Measurements from ENCODE around the gene CHD6.

Gene CHD6

DNA sequence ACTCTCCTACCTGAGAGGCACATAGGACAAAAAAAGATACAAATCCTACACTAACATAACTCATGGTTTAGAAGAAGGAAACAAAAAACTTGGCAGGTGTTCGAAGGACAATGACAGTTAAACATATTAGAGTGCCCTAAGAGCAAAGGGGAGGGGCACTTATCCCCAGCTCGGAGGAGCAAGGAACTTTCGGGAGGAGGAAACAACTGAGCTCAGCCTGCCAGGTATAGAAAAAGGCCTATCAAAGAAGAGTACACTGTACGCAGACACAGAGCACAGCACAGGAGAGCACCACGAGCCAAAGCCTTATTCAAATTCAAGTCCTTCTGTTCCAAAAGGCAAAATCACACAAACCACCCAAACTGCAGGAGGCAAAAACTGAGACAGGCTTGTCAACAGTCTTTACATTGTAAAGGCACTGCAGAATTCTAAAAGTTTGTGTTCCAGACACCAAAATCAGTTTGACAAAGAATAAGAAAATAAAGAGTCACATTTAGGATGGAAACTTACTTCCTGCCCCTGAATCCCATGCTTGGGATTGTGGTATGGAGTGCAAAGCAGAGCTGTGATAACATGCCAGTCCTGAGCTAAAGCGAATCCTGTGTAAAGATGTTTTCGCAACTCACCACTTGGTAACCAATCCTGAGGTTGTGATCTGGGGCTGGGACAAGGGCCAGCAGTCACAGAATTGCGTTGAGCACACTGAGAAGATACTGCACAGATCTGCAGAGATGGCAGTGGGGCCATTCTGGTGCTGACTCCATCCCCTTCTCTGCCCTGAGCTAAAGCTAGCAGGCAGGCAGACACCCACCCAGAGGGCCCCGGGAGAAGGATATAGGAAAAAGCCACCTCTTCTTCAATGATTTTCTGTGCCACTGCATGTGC lies 108.6 kb downstream of the CHD6 start:
- TF ChIP-seq, protein P1, sequence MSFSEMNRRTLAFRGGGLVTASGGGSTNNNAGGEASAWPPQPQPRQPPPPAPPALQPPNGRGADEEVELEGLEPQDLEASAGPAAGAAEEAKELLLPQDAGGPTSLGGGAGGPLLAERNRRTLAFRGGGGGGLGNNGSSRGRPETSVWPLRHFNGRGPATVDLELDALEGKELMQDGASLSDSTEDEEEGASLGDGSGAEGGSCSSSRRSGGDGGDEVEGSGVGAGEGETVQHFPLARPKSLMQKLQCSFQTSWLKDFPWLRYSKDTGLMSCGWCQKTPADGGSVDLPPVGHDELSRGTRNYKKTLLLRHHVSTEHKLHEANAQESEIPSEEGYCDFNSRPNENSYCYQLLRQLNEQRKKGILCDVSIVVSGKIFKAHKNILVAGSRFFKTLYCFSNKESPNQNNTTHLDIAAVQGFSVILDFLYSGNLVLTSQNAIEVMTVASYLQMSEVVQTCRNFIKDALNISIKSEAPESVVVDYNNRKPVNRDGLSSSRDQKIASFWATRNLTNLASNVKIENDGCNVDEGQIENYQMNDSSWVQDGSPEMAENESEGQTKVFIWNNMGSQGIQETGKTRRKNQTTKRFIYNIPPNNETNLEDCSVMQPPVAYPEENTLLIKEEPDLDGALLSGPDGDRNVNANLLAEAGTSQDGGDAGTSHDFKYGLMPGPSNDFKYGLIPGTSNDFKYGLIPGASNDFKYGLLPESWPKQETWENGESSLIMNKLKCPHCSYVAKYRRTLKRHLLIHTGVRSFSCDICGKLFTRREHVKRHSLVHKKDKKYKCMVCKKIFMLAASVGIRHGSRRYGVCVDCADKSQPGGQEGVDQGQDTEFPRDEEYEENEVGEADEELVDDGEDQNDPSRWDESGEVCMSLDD (tag by site-specific recombination; IDR thresholded peaks at IDR 0.05) = no peak
- no peak for TF ChIP-seq ZNF133 (tag by site-specific recombination; IDR thresholded peaks at IDR 0.05)
- TF ChIP-seq ZNF2 (tag by site-specific recombination; IDR thresholded peaks at IDR 0.05) = no peak
- no peak for TF ChIP-seq ZNF404 (tag by site-specific recombination; IDR thresholded peaks at IDR 0.05)
- TF ChIP-seq PRDM1 (tag by site-specific recombination; IDR thresholded peaks at IDR 0.05) = no peak
- no peak for TF ChIP-seq ZNF16 (tag by site-specific recombination; IDR thresholded peaks at IDR 0.05; ENCODE audit: low read depth)
- TF ChIP-seq ZNF600 (tag by site-specific recombination; IDR thresholded peaks at IDR 0.05) = no peak
- no peak for TF ChIP-seq GLIS2 (tag by site-specific recombination; IDR thresholded peaks at IDR 0.05)
- peaks cover 0 to 54% of the 10 kb centered on the region in 2 experiments; a peak in 2 of 3 replicates for H3K36me3 ChIP-seq (ENCODE audit: control insufficient read depth in 2 of 2, insufficient read depth in 1 of 2, low read length in 2 of 2)
- ChIA-PET CTCF (no interaction called here), POLR2A (no interaction called here)
- no peaks in the 10 kb centered on the region; the same call in 1 of the 2 replicates for H3K9me3 ChIP-seq (ENCODE audit: control insufficient read depth, insufficient read depth, low read depth, low read length)
- no peak overlapping the region for H3K4me3 ChIP-seq (ENCODE audit: low read depth, low read length)
- H3K4me1 ChIP-seq (ENCODE audit: control insufficient read depth, insufficient read depth, low read length) = no peaks in the 10 kb centered on the region
- no peak overlapping the region for H3K27ac ChIP-seq (ENCODE audit: extremely low read depth, low read depth, low read length)

DNA sequence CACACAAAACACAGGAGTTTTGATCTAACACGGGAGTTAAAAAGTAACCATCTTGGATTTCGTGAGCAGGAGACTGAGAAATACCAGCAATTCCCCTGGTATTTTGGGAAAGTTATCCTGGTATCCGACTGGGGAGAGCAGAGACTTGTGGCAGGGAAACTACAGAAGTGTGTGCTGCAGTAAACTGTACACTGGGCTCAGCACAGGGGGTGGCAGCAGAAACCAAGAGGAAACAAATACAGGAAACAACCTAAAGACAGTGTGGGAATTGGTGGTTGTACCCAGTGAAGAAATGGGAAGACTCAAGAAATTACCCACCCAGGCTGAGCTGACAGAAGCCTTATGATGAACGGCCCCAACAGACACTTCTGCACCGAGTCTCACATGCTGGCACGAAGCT lies 109.8 kb downstream of the CHD6 start:
- POLR2A ChIA-PET = no interaction called here
- Histone ChIP-seq H3K9me3 (ENCODE audit: control insufficient read depth, insufficient read depth, low read depth, low read length) (no peaks in the 10 kb centered on the region; the same call in 1 of the 2 replicates), H3K4me1 (ENCODE audit: control insufficient read depth, insufficient read depth, low read length) (no peaks in the 10 kb centered on the region), H3K27ac (ENCODE audit: extremely low read depth, low read depth, low read length) (no peak overlapping the region), H3K4me3 (ENCODE audit: low read depth, low read length) (no peak overlapping the region), H3K36me3 (ENCODE audit: control insufficient read depth in 2 of 2, insufficient read depth in 1 of 2, low read length in 2 of 2) (peaks cover 0 to 44% of the 10 kb centered on the region in 2 experiments; a peak in 2 of 3 replicates)
- TF ChIP-seq ZNF274 (IDR thresholded peaks at IDR 0.05; ENCODE audit: low read length) (no peak), ZNF274 (tag by site-specific recombination; IDR thresholded peaks at IDR 0.05; ENCODE audit: borderline replicate concordance) (no peak), ZNF416 (tag by site-specific recombination; IDR thresholded peaks at IDR 0.05) (no peak), KLF9 (tag by site-specific recombination; IDR thresholded peaks at IDR 0.05; ENCODE audit: low read depth) (no peak), SCRT1 (tag by site-specific recombination; IDR thresholded peaks at IDR 0.05; ENCODE audit: borderline replicate concordance) (no peak)
- CTCF ChIA-PET = interaction anchor here (0.5 kb wide), 1 partner anchor 696 kb away, joined by 3 read pairs; no protein-coding TSS in a partner anchor

- peaks cover 0 to 39% of the 10 kb centered on the region in 2 experiments; a peak in 2 of 3 replicates for H3K36me3 ChIP-seq (ENCODE audit: control insufficient read depth in 2 of 2, insufficient read depth in 1 of 2, low read length in 2 of 2)
- no peaks in the 10 kb centered on the region; the same call in 1 of the 2 replicates for H3K9me3 ChIP-seq (ENCODE audit: control insufficient read depth, insufficient read depth, low read depth, low read length)
- POLR2A ChIA-PET = no interaction called here
- no peak overlapping the region for H3K4me3 ChIP-seq (ENCODE audit: low read depth, low read length)
- no peaks in the 10 kb centered on the region for H3K4me1 ChIP-seq (ENCODE audit: control insufficient read depth, insufficient read depth, low read length)
- CTCF ChIA-PET = no interaction called here
- no peak overlapping the region for H3K27ac ChIP-seq (ENCODE audit: extremely low read depth, low read depth, low read length)
- TF ChIP-seq ZNF248 (tag by site-specific recombination; IDR thresholded peaks at IDR 0.05) (no peak), SCRT2 (tag by site-specific recombination; IDR thresholded peaks at IDR 0.05) (no peak), ZNF610 (tag by site-specific recombination; IDR thresholded peaks at IDR 0.05; ENCODE audit: borderline replicate concordance) (no peak), ZBTB20 (tag by site-specific recombination; IDR thresholded peaks at IDR 0.05) (no peak), ZNF114 (tag by site-specific recombination; IDR thresholded peaks at IDR 0.05) (no peak), ZBTB48 (tag by site-specific recombination; IDR thresholded peaks at IDR 0.05) (no peak), EGR2 (tag by site-specific recombination; IDR thresholded peaks at IDR 0.05; ENCODE audit: low read depth) (no peak), ATF2 (tag by site-specific recombination; IDR thresholded peaks at IDR 0.05; ENCODE audit: low read depth) (no peak), ZNF544 (tag by site-specific recombination; IDR thresholded peaks at IDR 0.05) (no peak)
- TF ChIP-seq, protein P2, sequence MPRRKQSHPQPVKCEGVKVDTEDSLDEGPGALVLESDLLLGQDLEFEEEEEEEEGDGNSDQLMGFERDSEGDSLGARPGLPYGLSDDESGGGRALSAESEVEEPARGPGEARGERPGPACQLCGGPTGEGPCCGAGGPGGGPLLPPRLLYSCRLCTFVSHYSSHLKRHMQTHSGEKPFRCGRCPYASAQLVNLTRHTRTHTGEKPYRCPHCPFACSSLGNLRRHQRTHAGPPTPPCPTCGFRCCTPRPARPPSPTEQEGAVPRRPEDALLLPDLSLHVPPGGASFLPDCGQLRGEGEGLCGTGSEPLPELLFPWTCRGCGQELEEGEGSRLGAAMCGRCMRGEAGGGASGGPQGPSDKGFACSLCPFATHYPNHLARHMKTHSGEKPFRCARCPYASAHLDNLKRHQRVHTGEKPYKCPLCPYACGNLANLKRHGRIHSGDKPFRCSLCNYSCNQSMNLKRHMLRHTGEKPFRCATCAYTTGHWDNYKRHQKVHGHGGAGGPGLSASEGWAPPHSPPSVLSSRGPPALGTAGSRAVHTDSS (tag by site-specific recombination; IDR thresholded peaks at IDR 0.05) = no peak
- TF ChIP-seq, protein P3, sequence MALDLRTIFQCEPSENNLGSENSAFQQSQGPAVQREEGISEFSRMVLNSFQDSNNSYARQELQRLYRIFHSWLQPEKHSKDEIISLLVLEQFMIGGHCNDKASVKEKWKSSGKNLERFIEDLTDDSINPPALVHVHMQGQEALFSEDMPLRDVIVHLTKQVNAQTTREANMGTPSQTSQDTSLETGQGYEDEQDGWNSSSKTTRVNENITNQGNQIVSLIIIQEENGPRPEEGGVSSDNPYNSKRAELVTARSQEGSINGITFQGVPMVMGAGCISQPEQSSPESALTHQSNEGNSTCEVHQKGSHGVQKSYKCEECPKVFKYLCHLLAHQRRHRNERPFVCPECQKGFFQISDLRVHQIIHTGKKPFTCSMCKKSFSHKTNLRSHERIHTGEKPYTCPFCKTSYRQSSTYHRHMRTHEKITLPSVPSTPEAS (tag by site-specific recombination; IDR thresholded peaks at IDR 0.05) = no peak
Observed at GRCh38 chr20:41507851-41508250, 110.3 kb downstream of the CHD6 start.
